ENCODE data around the gene TSPEAR. TPM values are rescaled to one million over a fixed set of nuclear protein-coding genes. Genes with fewer than 3 reads are reported as not detected.

TSPEAR gene
- total RNA-seq, 2 donors from 2014 or later, result not detected

DNA sequence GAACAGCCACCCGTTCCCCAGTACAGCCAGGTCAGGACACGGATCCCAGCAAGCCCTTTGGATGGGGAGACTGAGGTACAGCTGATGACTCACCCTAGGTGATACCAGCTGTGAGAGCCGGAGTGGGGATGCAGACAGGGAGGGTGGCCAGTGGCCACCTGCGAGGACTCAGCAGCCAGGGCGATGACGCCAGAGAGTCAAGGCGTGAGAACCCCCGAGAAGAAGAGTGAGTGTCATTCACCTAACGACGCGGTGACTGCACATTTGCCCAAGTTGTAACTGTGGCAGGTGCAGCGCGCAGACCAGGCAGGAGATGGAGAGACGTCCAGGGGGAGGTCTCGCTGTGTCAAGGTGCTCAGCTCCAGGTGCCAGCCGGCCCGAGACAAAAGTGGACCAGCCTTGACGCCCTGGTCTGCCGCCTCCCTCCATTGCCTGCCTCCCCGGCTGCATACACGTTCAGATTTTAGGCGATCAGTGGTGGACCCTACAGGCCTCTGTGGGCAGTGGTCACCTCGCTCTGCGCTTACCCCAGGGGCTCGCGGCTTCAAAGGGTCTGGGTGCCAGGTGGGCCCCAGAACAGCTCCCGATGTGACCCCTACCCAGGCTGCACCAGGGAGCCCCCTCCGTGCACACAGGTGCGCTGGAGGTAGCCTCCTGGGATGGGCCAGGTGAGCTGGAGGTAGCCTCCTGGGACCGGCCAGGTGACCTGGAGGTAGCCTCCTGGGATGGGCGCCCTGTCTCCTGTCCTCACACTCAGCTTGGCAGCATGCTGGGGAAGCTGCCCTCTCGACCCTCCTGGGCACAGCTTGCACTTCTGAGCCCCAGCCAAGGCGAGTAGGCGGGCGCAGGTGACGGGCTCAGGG lies 244.1 kb downstream of the TSPEAR start:
- no peak for DNase-seq (ENCODE audit: low spot score)
- no peak overlapping the region for H3K4me3 ChIP-seq

GRCh38 chr21:44466351-44466954 lies 244.9 kb downstream of the TSPEAR start:
- no peaks in the 10 kb centered on the region for H3K36me3 ChIP-seq
- no peak overlapping the region for H3K27ac ChIP-seq
- H3K27me3 ChIP-seq, result no peaks in the 10 kb centered on the region
- no peaks in the 10 kb centered on the region for H3K9me3 ChIP-seq
- H3K4me1 ChIP-seq, result peaks cover 0 to 4% of the 10 kb centered on the region in 2 donors
- no peak overlapping the region for H3K4me3 ChIP-seq
- DNase-seq (ENCODE audit: low spot score), result no peak
- no peak for TF ChIP-seq CTCF (IDR thresholded peaks at IDR 0.05)

More for the DNA sequence above, 244.1 kb downstream of the TSPEAR start:
- Histone ChIP-seq H3K27ac (no peak overlapping the region), H3K4me1 (no peaks in the 10 kb centered on the region), H3K36me3 (no peaks in the 10 kb centered on the region), H3K9me3 (no peaks in the 10 kb centered on the region), H3K27me3 (no peaks in the 10 kb centered on the region)
- no peak for TF ChIP-seq CTCF (IDR thresholded peaks at IDR 0.05)

DNA sequence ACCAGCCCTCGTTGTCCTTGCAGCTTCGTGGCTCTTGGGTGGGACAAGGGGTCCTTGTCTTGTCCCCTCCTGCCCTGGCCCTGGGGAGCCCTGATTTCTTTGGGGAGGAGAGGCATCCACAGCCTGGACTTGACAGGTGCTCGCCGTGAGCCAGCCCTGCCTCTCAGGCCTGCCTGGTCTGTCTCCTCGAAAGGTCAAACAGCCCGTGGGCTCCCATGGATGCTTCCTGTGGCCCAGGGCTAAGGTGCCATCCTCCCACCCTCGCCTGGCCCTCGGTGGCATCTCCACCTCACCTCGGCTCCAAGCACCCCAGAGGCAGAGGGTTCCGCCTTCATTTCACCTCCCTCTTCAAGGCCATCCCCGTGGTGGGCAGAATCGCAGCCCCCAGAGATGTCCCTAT lies 247.0 kb downstream of the TSPEAR start:
- H3K27me3 ChIP-seq, result no peaks in the 10 kb centered on the region
- TF ChIP-seq CTCF (IDR thresholded peaks at IDR 0.05), result no peak
- H3K9me3 ChIP-seq, result no peaks in the 10 kb centered on the region
- H3K27ac ChIP-seq, result no peak overlapping the region
- DNase-seq (ENCODE audit: low spot score), result no peak
- H3K4me1 ChIP-seq, result peaks cover 0 to 7% of the 10 kb centered on the region in 2 donors
- H3K36me3 ChIP-seq, result no peaks in the 10 kb centered on the region
- no peak overlapping the region for H3K4me3 ChIP-seq

DNA sequence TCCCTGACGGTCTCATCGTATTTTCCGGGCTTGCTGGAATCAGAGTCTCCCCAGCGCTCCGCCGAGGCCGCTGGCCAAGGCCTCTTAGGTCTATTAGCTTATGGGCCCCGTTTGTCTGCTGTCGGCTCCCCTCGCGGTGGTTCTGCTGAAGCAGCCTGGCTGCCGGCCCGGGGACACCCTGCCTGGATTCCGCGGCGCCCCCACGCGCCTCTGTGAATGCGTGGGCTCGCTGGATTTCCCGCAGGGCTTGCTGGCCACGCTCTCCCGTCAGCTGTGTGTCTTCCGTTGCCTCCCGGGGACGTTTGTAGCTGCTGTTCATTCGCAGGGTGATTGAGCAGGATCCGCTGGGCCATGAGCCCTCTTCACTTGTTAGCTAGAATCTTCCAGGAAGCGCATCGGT lies 247.6 kb downstream of the TSPEAR start:
- DNase-seq (ENCODE audit: low spot score), result no peak
- no peak for TF ChIP-seq CTCF (IDR thresholded peaks at IDR 0.05)
- no peak overlapping the region for H3K4me3 ChIP-seq
- H3K9me3 ChIP-seq, result no peaks in the 10 kb centered on the region
- H3K27me3 ChIP-seq, result no peaks in the 10 kb centered on the region
- no peaks in the 10 kb centered on the region for H3K36me3 ChIP-seq
- H3K4me1 ChIP-seq, result peaks cover 0 to 7% of the 10 kb centered on the region in 2 donors
- no peak overlapping the region for H3K27ac ChIP-seq

- Histone ChIP-seq H3K27me3 (no peaks in the 10 kb centered on the region), H3K27ac (no peak overlapping the region), H3K36me3 (no peaks in the 10 kb centered on the region), H3K9me3 (no peaks in the 10 kb centered on the region), H3K4me3 (no peak overlapping the region), H3K4me1 (peaks cover 0 to 7% of the 10 kb centered on the region in 2 donors)
- TF ChIP-seq CTCF (IDR thresholded peaks at IDR 0.05), result no peak
- no peak for DNase-seq (ENCODE audit: low spot score)
Observed at GRCh38 chr21:44462834-44463200, 248.6 kb downstream of the TSPEAR start.

All from right atrium auricular region (tissue), 2 donors.